ENCODE measurements around the gene FGF4.

DNA sequence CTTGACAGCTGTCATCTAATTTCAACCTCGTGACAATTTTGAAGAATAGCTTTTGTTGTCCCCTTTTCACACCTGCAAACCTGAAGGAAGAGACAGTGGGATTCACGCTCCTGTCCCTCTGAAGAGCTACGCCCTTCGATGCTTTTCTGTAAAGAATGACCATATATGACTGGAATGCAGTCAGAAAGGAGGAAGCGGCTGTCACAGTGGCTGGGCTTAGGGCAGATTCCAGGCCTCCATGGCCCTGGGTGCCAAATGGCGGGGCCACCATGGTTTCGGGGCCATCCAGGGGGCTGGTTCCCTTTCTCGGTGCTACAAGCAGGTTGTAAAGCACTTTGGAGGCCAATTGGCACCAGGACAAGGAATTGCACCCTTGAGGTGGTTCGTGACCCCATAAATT, 49.1 kb downstream of the FGF4 start:
- TF ChIP-seq, protein P1, sequence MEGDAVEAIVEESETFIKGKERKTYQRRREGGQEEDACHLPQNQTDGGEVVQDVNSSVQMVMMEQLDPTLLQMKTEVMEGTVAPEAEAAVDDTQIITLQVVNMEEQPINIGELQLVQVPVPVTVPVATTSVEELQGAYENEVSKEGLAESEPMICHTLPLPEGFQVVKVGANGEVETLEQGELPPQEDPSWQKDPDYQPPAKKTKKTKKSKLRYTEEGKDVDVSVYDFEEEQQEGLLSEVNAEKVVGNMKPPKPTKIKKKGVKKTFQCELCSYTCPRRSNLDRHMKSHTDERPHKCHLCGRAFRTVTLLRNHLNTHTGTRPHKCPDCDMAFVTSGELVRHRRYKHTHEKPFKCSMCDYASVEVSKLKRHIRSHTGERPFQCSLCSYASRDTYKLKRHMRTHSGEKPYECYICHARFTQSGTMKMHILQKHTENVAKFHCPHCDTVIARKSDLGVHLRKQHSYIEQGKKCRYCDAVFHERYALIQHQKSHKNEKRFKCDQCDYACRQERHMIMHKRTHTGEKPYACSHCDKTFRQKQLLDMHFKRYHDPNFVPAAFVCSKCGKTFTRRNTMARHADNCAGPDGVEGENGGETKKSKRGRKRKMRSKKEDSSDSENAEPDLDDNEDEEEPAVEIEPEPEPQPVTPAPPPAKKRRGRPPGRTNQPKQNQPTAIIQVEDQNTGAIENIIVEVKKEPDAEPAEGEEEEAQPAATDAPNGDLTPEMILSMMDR (IDR thresholded peaks at IDR 0.05), result no peak
- no peak for TF ChIP-seq POLR2AphosphoS5 (IDR thresholded peaks at IDR 0.05)
